Urinary bladder (tissue), 4 donors: ENCODE measurements around the gene MYH9. TPM values are rescaled to one million over a fixed set of nuclear protein-coding genes. Genes with fewer than 3 reads are reported as not detected.
A peak's percentile ranks its signal among the peaks of the same experiment; 100 is the strongest.

Experiments used
- DNase-seq: peaks from one replicate; pipeline ENCODE4 v3.0.0-alpha.2; 2015; ENCODE audit errors: extremely low spot score
- H3K27ac ChIP-seq: one replicate; pipeline ENCODE4 v1.5.1; 2013; ENCODE audit warnings: low read depth, mild to moderate bottlenecking, moderate library complexity
- H3K36me3 ChIP-seq: one replicate; pipeline ENCODE4 v1.6.1; 2013; ENCODE audit warnings: mild to moderate bottlenecking, moderate library complexity; ENCODE audit not compliant: insufficient read depth
- H3K4me1 ChIP-seq: one replicate; pipeline ENCODE4 v1.6.1; 2013; ENCODE audit warnings: mild to moderate bottlenecking, moderate library complexity; ENCODE audit not compliant: insufficient read depth
- H3K4me3 ChIP-seq: one replicate; pipeline ENCODE4 v1.5.1; 2013; ENCODE audit warnings: low read depth, low read length
- WGBS: extraction: QIAGEN DNeasy Blood & Tissue Kit; methylation state at CpG from one replicate; pipeline ENCODE4 v1.1.7; 2013; 5-methylcytosine and 5-hydroxymethylcytosine counted together
- polyA plus RNA-seq: library from polyadenylated mRNA; stranded (reverse); fragments of 200-250 nt; gene quantifications from one replicate; pipeline ENCODE4 v1.2.3, GENCODE V29; 2013
- total RNA-seq: library from RNA; depleted of rRNA; stranded (reverse); fragments of >200 nt; gene quantifications from one replicate; pipeline ENCODE4 v1.2.3, GENCODE V29; 2014
- donor health status: healthy with polysubstance abuse.
- donor health status: healthy.

Gene MYH9
- total and polyA plus RNA-seq, 2 donors = 150 to 258 TPM

DNA sequence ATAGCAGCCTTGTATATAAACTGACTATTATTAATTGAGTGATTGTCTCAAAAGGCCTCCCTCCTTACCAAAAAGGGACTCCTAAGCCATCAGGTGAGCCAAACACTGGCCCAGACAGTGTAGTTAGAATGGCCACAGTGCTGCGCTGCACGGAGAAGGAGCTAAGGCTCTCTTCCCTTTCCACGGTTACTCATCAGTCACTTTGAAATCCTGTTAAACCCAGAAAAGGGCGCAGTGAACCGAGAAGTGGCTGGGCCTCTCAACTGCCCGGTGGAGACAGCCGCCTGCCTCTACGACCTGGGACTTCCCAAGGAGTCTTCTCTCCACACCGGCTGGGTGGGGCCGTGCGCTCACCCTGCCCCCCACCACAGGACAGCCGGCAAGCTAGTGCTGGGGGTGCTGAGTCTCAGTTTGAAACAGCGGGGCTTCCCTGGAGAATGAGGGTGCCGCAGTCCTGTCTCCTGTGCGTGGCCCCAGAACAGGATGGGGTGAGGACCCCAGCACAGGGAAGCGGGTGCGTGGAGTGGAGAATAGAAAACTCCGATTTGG is 1.3 kb downstream of the MYH9 start:
- peak overlapping the region; percentile 95 for H3K4me3 ChIP-seq
- no peaks in the 10 kb centered on the region for H3K36me3 ChIP-seq
- H3K4me1 ChIP-seq = no peaks in the 10 kb centered on the region
- H3K27ac ChIP-seq = peak overlapping the region; percentile 94
- DNase-seq = no peak
- WGBS = under 1% methylated on average over 18 of the region's 18 CpGs

DNA sequence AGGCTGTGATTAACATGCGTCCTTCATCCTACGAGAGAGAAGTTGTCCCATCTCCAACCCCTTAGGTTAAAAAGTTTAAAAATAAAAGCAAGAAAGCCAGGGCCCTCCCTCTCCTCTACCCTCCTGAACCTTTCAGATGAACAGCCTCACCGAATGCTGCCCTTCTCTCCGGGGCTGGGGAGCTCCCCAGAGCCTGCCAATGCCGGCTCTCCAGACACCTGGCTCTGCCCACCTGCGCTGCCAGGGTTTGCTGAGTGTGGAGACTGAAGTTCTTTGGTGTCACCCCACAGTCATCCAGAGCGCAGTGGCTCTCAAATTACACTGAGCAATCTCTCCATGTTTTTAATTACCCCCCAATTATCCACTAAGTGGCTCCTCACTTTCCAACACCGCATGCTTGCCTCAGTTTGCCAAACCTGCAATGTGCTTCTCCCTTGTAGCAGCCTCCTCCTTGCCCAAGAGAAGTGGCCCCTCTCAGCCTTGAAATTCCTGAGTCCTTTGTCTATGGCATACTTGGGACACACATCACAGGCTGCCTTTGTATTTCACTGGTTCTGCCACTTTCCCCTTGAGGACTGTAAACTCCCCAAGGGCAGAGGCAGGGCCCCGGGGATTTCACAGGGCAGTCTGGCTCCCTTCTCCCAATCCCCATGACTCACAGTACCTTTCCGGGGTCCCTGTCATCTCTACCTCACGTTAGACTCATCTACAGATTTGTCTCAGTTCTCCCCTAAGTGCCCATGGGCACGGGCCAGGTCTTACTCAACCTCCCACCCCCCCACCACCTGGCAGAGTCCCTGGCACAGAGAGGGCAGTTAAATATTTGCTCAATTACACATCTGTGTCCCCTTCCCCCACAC is 2.0 kb downstream of the MYH9 start:
- DNase-seq = no peak
- H3K4me1 ChIP-seq = no peaks in the 10 kb centered on the region

DNA sequence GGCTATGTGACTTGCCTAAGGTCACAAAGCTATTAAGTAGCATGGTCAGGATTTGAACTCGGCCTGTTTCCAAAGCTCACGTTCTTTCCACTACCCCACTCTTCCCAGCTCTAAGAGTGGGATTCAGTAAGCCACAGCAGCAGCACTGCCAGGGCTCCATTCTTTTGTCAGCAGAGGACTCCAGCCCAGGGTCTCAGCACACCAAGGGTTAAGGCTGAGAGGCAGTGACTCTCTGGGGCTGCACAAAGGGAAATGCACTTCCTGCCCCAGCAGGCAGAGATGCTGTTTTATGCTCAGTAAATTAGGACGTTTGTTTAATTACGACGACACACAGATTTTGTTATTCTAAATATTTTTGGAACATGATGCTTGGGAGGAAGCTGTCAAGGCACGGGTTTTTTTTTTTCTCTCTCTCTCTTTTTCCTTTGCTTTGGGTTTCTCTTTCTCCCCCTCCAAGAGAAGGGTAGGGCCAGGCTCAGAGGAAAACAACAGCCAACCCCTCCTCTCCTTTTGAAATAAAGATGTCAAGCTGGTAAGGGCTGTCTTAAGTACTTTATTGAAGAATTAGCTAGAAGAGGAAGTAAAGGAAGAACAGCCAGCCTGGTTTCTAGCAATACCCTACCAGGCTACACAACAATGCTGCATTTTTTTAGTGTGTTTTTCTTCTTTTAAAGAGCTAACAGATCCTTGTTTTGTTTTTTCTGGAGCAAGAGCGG is 2.8 kb downstream of the MYH9 start:
- WGBS = 6% methylated on average over 7 of the region's 7 CpGs
- no peaks in the 10 kb centered on the region for H3K36me3 ChIP-seq
- peak overlapping the region; percentile 94 for H3K27ac ChIP-seq
- H3K4me1 ChIP-seq = no peaks in the 10 kb centered on the region
- peak overlapping the region; percentile 95 for H3K4me3 ChIP-seq
- no peak for DNase-seq

More for the DNA sequence above, 2.0 kb downstream of the MYH9 start:
- H3K4me3 ChIP-seq = peak overlapping the region; percentile 95
- no peaks in the 10 kb centered on the region for H3K36me3 ChIP-seq
- peak overlapping the region; percentile 94 for H3K27ac ChIP-seq
- WGBS = 7% methylated on average over 12 of the region's 12 CpGs

DNA sequence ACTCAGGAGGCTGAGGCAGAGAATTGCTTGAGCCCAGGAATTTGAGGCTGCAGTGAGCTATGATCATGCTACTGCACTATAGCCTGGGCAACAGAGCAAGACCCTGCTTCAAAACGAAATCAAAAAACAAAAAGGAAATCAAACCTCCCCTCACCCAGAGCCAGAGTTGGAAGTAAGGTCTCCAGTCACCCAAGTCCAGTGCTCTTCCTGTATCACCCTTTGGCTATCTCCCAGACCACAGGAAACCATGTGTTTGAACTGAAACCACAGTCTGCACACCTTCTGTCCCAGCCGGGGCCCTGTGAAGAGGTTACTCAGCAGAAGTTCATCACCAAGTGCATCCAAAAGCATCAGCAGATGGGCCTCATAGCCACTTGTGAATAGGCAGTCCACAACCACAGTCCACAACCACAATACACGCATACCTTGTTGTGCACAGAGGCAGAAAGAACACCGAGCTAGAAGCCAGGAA is 4.6 kb downstream of the MYH9 start:
- 19% methylated on average over 4 of the region's 4 CpGs for WGBS
- Histone ChIP-seq H3K27ac (peak overlapping the region; percentile 72), H3K36me3 (no peaks in the 10 kb centered on the region), H3K4me1 (no peaks in the 10 kb centered on the region), H3K4me3 (no peak overlapping the region)
- DNase-seq = no peak

DNA sequence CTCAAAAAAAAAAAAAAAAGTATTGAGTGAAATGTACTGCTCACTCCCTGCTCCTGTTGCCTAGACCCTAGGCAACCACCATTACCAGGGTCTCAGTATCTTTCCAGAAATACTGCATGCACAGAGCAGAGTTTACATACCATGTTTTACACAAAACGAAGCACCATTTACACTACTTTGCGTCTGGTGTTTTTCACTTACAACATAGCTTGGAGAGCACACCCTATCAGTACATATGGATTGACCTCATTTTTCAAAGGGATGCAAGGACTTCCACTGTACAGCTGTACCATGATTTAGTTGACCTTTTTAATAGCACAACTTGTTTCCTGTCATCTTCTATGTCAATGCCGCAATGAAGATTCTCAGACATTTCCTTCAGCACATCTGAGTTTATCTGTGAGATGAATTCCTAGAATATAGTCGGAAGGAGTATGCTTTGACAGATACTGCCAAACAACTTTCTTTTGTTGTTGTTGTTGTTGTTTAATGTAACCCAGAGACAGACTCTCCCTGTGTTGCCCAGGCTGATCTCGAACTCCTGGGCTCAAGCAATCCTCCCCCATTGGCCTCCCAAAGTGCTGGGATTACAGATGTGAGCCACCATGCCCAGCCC is 6.1 kb downstream of the MYH9 start:
- H3K4me3 ChIP-seq = no peak overlapping the region
- WGBS = 28% methylated on average over 5 of the region's 5 CpGs
- no peak for DNase-seq
- H3K27ac ChIP-seq = no peak overlapping the region
- H3K4me1 ChIP-seq = no peaks in the 10 kb centered on the region
- no peaks in the 10 kb centered on the region for H3K36me3 ChIP-seq

DNA sequence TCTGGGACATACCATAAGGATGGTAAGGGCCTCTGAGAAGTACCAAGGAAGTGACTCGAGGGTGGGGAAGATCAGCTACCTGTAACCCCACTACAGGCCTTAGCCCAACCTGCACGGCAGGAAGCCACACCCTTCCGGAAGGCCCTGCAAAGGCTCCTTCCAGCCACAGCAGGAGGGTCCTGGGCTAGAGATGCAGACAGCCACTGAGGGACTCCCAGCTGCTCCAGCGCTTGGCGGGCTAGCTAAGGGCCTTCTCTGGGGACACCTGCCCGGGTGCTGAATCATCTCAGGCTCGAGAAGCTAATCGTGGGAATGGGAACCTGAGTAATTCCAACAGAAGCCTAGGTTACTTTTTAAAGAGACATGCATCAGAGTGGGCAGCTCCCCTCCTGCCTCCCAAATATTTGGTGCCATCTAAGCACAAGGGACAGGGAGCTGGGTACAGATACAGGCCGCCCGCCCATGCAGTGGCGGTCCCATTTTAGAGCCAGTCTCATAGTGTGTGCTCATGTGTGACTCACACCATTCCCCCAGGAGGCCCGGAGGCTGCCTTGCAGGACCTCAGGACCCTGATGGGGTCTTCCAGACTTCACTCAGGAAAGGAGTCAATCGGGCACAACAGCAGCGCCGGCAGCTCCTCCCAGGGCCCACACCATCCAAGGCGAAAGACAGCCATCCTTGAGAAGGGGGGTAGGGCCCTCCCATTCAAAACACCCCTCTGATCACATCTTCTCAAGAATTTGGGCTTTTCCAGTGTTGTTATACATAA is 8.0 kb downstream of the MYH9 start:
- DNase-seq = no peak
- Histone ChIP-seq H3K36me3 (peaks cover 2% of the 10 kb centered on the region), H3K4me3 (no peak overlapping the region), H3K27ac (peak overlapping the region; percentile 70), H3K4me1 (no peaks in the 10 kb centered on the region)
- 53% methylated on average over 16 of the region's 16 CpGs for WGBS

DNA sequence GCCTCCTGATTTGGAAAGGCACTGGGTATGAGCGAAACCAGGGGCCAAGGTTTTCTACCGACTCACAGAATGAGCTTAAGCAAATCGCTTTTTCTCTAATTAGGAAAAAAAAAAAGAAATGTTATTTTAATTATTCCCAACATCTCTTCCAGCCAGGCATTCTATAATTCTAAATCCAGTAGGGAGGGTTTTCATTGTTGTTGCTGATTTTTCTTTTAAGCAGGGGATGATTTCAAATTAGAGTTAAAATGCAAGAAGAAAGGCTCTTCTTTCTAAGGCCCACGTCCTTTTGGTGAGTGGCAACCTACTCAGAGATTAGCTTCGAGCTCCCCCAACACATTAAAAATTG is 8.9 kb downstream of the MYH9 start:
- Histone ChIP-seq H3K27ac (peak overlapping the region; percentile 53), H3K4me1 (no peaks in the 10 kb centered on the region), H3K36me3 (peaks cover 2% of the 10 kb centered on the region), H3K4me3 (no peak overlapping the region)
- 55% methylated on average over 5 of the region's 5 CpGs for WGBS
- DNase-seq = no peak

DNA sequence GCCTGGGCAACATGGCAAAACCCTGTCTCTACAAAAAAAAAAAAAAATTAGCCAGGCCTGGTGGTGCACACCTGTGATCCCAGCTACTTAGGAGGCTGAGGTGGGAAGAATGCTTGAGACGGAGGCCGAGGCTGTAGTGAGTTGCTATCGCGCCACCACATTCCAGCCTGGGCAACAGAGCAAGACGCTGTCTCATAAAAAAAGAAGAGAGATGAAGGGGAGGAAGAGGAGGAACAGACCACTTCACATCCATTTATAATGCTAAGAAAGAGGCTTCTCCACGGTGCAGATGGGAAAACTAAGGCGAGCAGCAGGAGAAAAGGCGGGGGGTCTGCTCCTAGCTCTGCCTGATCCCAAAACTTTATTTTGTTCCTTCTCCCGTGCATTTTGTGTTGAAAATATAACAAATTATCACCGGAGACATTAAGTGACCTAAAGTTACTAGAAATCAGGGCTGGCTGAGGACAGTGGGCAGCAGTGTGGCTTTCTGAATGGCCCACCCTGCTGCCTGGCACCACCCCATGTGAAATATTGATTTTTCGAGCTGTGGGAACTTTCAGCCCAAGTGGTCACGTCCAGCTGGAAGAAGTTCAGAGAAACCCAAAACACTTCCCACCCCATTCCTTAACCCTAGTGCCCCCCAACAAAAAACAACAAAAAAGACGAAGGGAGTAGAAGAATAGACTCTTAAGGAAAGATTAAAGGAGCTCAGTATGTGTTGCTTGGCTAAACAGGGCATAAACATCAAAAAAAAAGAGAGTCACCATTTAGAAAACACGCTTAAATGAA is 9.5 kb downstream of the MYH9 start:
- no peak overlapping the region for H3K4me3 ChIP-seq
- no peak for DNase-seq
- 46% methylated on average over 14 of the region's 14 CpGs for WGBS
- no peaks in the 10 kb centered on the region for H3K4me1 ChIP-seq
- peak overlapping the region; percentile 53 for H3K27ac ChIP-seq
- H3K36me3 ChIP-seq = peaks cover 2% of the 10 kb centered on the region

DNA sequence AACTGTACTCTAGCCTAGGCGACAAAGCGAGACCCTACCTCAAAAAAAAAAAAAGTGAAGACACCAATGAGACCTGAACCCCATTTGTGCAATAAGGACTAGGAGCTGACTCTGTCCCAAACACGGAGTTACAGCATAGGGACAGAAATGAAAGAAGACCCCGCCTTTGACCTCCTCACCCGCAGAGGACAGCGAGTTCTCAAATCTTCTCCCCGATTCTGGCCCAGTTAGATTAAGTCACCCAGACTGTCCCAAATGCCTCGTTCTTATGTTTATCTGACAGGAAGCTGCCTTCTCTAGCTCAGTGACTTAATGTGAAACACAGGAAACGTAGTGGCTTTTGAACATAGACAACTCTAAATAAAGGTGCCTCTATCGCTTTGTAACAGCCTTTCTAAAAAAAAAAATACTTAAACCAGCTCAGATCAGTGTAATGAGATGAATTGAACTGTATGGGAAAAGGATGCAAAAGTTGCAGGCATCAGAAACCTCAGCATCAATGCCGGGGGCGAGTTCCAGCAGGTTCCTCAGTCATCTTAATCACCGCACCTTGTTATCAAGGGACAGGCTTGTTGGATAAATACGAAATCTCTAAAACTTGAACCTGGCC is 10.6 kb downstream of the MYH9 start:
- Histone ChIP-seq H3K4me1 (no peaks in the 10 kb centered on the region), H3K4me3 (no peak overlapping the region), H3K27ac (no peak overlapping the region)

DNA sequence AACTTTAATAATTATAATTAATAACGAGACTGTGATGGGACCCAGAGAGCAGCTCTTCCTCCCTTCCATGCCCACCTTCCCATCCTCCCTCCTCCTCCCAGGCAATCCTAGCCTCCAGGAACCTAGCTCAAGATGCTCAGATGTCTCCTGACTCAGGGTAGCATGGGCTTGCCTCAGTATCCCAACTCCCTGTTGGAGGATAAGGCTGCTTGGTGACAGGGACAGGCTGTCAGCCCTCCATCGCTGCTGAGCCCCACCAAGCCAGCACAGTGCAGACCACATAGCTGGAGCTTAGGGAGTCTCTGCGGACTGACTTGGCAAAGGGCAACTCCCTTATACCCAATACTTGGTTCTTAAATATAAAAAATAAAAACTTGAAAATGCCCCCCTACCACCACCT is 11.5 kb downstream of the MYH9 start:
- Histone ChIP-seq H3K4me3 (no peak overlapping the region), H3K27ac (peak overlapping the region; percentile 60), H3K36me3 (peaks cover 2% of the 10 kb centered on the region), H3K4me1 (no peaks in the 10 kb centered on the region)
- no peak for DNase-seq
- WGBS = 60% methylated on average over 3 of the region's 3 CpGs

More for the DNA sequence above, 10.6 kb downstream of the MYH9 start:
- H3K36me3 ChIP-seq = peaks cover 2% of the 10 kb centered on the region
- 59% methylated on average over 14 of the region's 14 CpGs for WGBS
- no peak for DNase-seq

DNA sequence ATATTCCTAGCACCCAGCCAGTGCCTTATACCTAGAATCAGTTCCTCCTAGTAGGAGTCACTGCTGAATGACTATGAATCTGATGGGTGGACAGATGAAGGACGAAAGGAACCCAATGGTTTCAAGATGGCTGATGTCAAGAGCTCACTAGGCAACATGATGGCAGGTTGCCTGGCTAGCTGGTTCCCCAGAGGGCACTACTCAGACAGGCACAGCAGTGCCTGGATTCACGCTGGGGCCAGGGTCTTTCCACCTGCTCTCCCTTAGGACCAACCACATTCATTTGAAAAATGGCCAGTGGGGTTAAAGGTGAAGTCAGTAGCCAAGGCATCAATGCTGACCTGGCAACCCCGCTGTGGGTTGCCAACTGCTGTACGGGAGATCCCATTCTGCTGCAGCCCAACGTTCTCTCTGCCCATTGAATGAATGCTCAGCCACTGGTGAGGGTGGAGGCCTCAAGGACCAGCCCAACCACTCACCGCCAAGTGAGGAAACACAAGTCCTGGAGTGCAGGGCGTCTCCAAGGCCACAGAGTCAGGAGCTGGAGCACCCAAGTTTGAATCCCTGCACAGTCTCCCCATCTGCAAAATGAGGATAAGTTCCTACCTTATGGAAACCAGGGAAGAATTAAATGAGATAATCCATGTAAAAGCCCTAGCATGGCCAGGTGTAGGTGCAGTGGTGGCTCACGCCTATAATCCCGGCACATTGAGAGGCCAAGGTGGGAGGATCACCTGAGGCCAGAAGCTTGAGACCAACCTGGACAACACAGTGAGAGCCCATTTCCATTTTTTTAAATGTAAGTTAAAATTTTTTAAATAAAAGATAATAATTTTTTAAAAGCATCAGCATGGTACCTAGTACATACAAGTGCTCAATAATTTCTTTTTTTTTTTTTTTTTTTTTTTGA is 12.4 kb downstream of the MYH9 start:
- peak overlapping the region; percentile 13 for H3K27ac ChIP-seq
- 60% methylated on average over 9 of the region's 9 CpGs for WGBS
- DNase-seq = no peak
- no peak overlapping the region for H3K4me3 ChIP-seq
- peaks cover 2% of the 10 kb centered on the region for H3K36me3 ChIP-seq
- H3K4me1 ChIP-seq = no peaks in the 10 kb centered on the region
